DND-41 (cell line): ENCODE data around the gene MICALL2.

Experiments used
- ATAC-seq: fragments of 200-7000 bp; cut with Tn5 transposase; 3 replicates; pipeline ENCODE4 v1.9.1; 2021; ENCODE audit warnings: low read depth; ENCODE audit not compliant: insufficient read depth
- DNase-seq: peaks from one replicate; pipeline ENCODE4 v3.0.0-alpha.2; 2020
- H2AFZ ChIP-seq: 2 replicates; pipeline ENCODE4 v1.6.0; 2012; ENCODE audit warnings: low read depth, low read length
- H3K27ac ChIP-seq: 2 replicates; pipeline ENCODE4 v1.5.1; 2012; ENCODE audit warnings: low read length, inconsistent platforms
- H3K27me3 ChIP-seq: fragments of 200-600 bp; sonication (generic); 2 replicates; pipeline ENCODE4 v1.6.0; 2012; ENCODE audit warnings: low read length, mild to moderate bottlenecking, inconsistent platforms; ENCODE audit not compliant: insufficient read depth, poor library complexity
- H3K36me3 ChIP-seq: 2 replicates; pipeline ENCODE4 v1.5.1; 2012; ENCODE audit warnings: low read length, inconsistent platforms; ENCODE audit not compliant: insufficient read depth
- H3K4me1 ChIP-seq: 2 replicates; pipeline ENCODE4 v1.5.1; 2012; ENCODE audit warnings: mild to moderate bottlenecking, low read length; ENCODE audit not compliant: insufficient read depth
- H3K4me2 ChIP-seq: 2 replicates; pipeline ENCODE4 v1.6.0; 2012; ENCODE audit warnings: mild to moderate bottlenecking, moderate library complexity, low read length, inconsistent platforms; ENCODE audit not compliant: insufficient read depth
- H3K4me3 ChIP-seq, 2 experiments: fragments of 200-600 bp in 1 of 2; shearing (Covaris generic) in 1 of 2; 2 replicates each; pipeline ENCODE4 v1.5.1; 2012 to 2016; ENCODE audit warnings: inconsistent platforms in 2 of 2, low read length in 2 of 2, mild to moderate bottlenecking in 2 of 2, low read depth in 1 of 2, moderate library complexity in 1 of 2
- H3K79me2 ChIP-seq: 2 replicates; pipeline ENCODE4 v1.6.0; 2012; ENCODE audit warnings: low read length, inconsistent platforms; ENCODE audit not compliant: insufficient read depth
- H3K9ac ChIP-seq: 2 replicates; pipeline ENCODE4 v1.6.0; 2012; ENCODE audit warnings: low read depth, mild to moderate bottlenecking, inconsistent platforms, low read length, moderate library complexity
- H3K9me3 ChIP-seq: 2 replicates; pipeline ENCODE4 v1.5.1; 2012; ENCODE audit warnings: low read length, moderate library complexity, mild to moderate bottlenecking, inconsistent platforms; ENCODE audit not compliant: insufficient read depth, severe bottlenecking
- H4K20me1 ChIP-seq: 2 replicates; pipeline ENCODE4 v1.6.0; 2012; ENCODE audit warnings: low read length; ENCODE audit not compliant: insufficient read depth
- CTCF ChIP-seq: IDR thresholded peaks from 2 replicates; pipeline ENCODE4 v1.5.1; 2012; ENCODE audit warnings: borderline replicate concordance, low read length, moderate library complexity, mild to moderate bottlenecking; ENCODE audit not compliant: poor library complexity, severe bottlenecking; ENCODE audit errors: extremely low read depth
- EZH2 ChIP-seq: IDR thresholded peaks from 3 replicates; pipeline ENCODE4 v1.6.1; 2012; ENCODE audit warnings: borderline replicate concordance, low read depth, mild to moderate bottlenecking, moderate library complexity, low read length, inconsistent platforms; ENCODE audit not compliant: severe bottlenecking

The MICALL2 gene

DNA sequence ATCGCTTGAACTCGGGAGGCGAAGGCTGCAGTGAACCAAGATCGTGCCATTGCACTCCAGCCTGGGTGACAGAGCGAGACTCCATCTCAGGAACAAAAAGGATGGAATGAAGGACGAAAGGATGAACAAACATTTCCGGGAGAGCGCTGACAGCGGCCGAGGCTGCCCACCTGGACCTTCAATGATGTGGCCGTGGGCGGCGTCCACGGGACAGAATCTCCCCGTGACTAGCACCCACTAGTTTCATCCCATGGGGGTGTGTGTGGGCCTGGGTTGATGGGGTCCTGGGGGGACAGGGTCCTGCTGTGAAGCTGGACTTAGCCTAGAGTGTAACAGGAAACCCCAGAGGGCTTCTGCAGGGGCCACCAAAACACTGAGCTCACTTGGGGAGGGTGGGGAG is 32.8 kb downstream of the MICALL2 start:
- H3K4me2 ChIP-seq: no peak overlapping the region
- H3K4me1 ChIP-seq: no peaks in the 10 kb centered on the region
- H4K20me1 ChIP-seq: no peaks in the 10 kb centered on the region
- no peak overlapping the region for H2AFZ ChIP-seq
- no peak overlapping the region for H3K4me3 ChIP-seq
- H3K9ac ChIP-seq: no peak overlapping the region
- H3K27me3 ChIP-seq: peaks cover 10% of the 10 kb centered on the region
- H3K36me3 ChIP-seq: no peaks in the 10 kb centered on the region
- DNase-seq (no peak), ATAC-seq (no peak)
- no peaks in the 10 kb centered on the region for H3K9me3 ChIP-seq
- TF ChIP-seq EZH2 (no peak), CTCF (no peak)
- no peaks in the 10 kb centered on the region for H3K79me2 ChIP-seq
- H3K27ac ChIP-seq: no peak overlapping the region

GRCh38 chr7:1425292-1426136 is 33.8 kb downstream of the MICALL2 start:
- Histone ChIP-seq H4K20me1 (no peaks in the 10 kb centered on the region), H2AFZ (no peak overlapping the region), H3K4me1 (no peaks in the 10 kb centered on the region), H3K4me3 (no peak overlapping the region), H3K4me2 (no peak overlapping the region), H3K79me2 (no peaks in the 10 kb centered on the region), H3K9me3 (no peaks in the 10 kb centered on the region), H3K36me3 (no peaks in the 10 kb centered on the region), H3K9ac (no peak overlapping the region), H3K27me3 (peaks cover 10% of the 10 kb centered on the region), H3K27ac (no peak overlapping the region)
- no peak for DNase-seq
- peak; percentile 55; the same call in 1 of the 3 replicates for ATAC-seq
- no peak for TF ChIP-seq EZH2
- no peak for TF ChIP-seq CTCF

- Histone ChIP-seq H4K20me1 (no peaks in the 10 kb centered on the region), H3K79me2 (no peaks in the 10 kb centered on the region), H3K27ac (no peak overlapping the region), H3K9me3 (no peaks in the 10 kb centered on the region), H3K4me1 (no peaks in the 10 kb centered on the region), H3K27me3 (peaks cover 10% of the 10 kb centered on the region), H3K9ac (no peak overlapping the region), H2AFZ (no peak overlapping the region), H3K36me3 (no peaks in the 10 kb centered on the region), H3K4me3 (no peak overlapping the region), H3K4me2 (no peak overlapping the region)
- DNase-seq (no peak), ATAC-seq (no peak)
- TF ChIP-seq EZH2 (no peak), CTCF (no peak)
These were observed 35.2 kb downstream of the MICALL2 start for GRCh38 chr7:1424041-1424440.
